Fibroblast of pulmonary artery (primary cell): ENCODE results near the gene LRRFIP2.

Experiments
- DNase-seq: peaks from one replicate; pipeline ENCODE4 v3.0.0-alpha.2; 2010; ENCODE audit warnings: low read depth
- H3K4me3 ChIP-seq: replicated peaks from 2 replicates; pipeline ENCODE4 v1.5.1; 2011; ENCODE audit warnings: low read depth, mild to moderate bottlenecking, control low read depth, low read length, moderate library complexity
- TF ChIP-seq, protein P1 (sequence below): IDR thresholded peaks from 2 replicates; pipeline ENCODE4 v1.5.1; 2011; ENCODE audit warnings: mild to moderate bottlenecking, control low read depth, low read length, inconsistent platforms; ENCODE audit errors: missing control alignments

LRRFIP2 gene

DNA sequence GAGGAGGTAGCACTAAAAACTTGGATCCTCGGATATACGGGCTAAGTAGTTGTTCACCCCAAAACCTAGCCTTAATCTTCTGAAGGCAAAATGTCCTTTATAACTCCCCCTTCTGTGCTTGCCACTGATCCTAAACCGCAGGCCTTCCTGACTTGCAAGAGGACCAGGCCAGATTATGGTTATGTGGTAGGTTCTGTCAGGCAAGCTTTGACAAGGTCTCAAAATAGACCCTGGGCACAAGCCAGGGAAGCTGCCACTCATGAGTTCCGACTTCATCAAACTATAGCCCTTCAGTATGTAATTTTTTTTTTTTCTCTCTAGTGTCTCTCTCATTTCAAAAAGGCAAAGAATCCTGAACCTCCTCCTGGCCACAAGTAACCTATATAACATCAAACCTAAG, 3.2 kb downstream of the LRRFIP2 start:
- TF ChIP-seq, protein P1, sequence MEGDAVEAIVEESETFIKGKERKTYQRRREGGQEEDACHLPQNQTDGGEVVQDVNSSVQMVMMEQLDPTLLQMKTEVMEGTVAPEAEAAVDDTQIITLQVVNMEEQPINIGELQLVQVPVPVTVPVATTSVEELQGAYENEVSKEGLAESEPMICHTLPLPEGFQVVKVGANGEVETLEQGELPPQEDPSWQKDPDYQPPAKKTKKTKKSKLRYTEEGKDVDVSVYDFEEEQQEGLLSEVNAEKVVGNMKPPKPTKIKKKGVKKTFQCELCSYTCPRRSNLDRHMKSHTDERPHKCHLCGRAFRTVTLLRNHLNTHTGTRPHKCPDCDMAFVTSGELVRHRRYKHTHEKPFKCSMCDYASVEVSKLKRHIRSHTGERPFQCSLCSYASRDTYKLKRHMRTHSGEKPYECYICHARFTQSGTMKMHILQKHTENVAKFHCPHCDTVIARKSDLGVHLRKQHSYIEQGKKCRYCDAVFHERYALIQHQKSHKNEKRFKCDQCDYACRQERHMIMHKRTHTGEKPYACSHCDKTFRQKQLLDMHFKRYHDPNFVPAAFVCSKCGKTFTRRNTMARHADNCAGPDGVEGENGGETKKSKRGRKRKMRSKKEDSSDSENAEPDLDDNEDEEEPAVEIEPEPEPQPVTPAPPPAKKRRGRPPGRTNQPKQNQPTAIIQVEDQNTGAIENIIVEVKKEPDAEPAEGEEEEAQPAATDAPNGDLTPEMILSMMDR = no peak
- no peak for DNase-seq
- no peak overlapping the region for H3K4me3 ChIP-seq

DNA sequence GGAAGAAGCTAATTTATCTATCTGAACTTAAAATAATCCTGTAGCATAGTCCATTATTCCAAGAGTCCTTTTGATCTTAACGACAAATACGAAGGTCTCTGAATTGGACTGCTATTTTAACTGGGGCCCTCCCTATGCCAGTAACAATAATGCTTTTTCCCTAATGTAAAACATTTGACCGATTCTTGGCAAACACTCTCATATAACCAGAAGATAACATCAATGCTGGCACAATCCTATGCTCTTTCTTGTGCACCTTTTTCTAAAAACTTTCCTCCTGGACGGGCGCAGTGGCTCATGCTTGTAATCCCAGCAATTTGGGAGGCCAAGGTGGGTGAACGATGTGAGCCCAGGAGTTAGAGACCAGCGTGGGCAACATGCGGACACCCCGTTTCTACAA, 3.9 kb downstream of the LRRFIP2 start:
- H3K4me3 ChIP-seq = no peak overlapping the region
- no peak for DNase-seq
- TF ChIP-seq, protein P1 = no peak

DNA sequence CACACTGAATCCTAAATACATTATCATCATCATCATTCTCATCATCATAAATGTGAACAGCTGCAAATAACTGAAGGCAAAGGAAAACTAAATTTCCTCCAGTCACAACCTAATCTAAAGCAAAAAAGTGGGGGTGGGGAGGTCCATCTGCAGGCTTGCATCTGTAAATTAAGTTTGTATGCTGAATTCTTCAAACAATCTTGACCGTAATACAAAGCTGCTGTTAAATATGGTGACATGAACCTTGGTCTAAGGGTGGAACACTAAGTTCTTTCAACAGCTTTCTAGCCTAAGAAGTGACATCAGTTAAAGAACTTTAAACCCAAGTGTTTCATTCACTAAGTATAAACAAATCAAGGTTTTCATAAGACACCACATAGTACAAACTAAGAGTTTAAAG, 4.3 kb downstream of the LRRFIP2 start:
- TF ChIP-seq, protein P1 = no peak
- no peak for DNase-seq
- no peak overlapping the region for H3K4me3 ChIP-seq

DNA sequence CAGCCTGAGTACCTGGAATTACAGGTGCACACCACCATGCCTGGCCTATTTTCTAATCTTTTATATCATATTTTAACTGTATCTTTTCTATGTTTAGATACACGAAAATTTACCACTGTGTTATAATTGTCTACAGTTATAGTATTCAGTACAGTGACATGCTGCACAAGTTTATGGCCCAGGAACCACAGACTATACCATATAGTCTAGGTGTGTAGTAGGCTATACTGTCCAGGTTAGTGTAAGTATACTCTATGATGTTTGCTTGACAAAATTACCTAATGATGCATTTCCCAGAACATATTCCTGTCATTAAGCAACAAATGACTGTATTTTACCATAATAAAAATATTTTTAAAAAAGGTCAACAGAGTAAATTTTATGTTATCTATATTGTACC, 5.5 kb downstream of the LRRFIP2 start:
- TF ChIP-seq, protein P1 = no peak
- H3K4me3 ChIP-seq = no peak overlapping the region
- DNase-seq = no peak

DNA sequence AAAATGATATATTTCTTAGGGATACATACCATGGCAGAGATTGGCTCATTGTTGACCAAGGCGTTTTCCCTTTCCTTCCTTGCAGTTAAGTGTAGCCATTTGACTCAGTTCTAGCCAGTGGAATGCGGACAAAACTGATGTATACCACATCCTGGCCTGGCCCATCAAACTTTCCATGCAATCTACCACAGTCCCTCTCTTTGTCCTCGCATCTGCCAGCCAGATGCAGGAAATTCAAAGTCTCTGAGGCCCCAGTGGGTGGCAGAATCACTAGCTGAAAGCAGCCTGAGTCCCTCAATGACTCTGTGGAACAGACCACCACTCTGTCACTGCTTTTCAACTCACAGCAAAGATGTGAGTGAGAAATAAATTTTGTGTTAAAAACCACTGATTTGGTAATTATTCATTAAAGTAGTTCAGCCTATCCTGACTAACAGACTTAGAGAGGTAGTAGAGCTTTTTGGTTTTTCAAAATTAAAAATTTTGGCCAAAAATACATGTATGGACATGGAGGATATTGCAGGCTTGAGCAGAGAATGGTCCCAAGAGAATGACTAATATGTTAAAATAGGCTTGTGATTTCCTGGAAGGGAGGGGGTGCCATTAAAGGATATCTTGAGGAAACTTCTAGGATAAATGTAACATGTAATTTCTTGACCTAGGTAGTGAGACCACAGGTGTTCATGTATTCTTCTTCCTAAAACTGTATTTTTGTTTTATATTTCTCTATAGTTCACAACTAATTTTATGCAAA, 10.9 kb downstream of the LRRFIP2 start:
- no peak overlapping the region for H3K4me3 ChIP-seq
- peak; percentile 62 for DNase-seq

DNA sequence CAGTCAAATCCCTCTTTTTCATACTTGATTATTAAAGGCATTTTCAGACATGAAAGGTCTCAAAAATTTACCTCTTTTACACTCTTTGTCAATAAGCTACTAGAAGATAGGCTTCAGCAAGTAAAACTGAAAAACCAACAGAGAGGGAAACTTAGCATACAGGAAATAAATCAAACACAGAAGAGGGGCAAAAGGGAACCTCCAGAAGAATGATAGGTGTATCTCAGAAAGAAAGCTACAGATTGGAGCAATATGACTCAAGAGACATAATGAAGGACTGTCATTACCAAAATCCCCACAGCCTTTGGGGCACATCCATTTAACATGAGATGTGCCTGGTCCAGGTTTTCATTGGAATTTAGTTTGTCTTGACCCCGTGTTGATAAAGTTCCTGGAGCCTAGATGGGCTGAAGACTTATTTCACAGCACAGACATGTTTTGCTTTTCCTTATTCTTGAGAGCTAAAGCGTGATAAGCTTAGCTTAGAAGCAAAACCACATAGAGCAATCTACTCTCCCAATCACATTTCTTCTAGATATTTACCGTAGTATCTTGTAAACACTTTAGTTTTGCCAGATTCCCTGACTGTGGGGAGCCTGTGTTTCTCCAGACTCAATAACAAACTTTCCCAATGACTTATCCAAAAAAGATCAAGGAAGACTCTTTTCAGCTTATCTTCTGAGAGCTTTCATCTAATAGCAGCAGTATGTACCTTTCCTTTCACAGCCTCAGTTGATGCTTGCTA, 11.7 kb downstream of the LRRFIP2 start:
- TF ChIP-seq, protein P1 = no peak
- no peak for DNase-seq
- H3K4me3 ChIP-seq = no peak overlapping the region

More for the DNA sequence above, 10.9 kb downstream of the LRRFIP2 start:
- TF ChIP-seq, protein P1 = no peak
